Ecto neural progenitor cell (in vitro differentiated cells): ENCODE results near the gene AFF4.
"Not testable (repeated sequence)": the region's sequence is repeated elsewhere in the genome, so short reads cannot be mapped to it uniquely, and the experiment has no call there.

Source experiments
- DNase-seq: peaks from one replicate; pipeline ENCODE4 v3.0.0-alpha.2; 2018; ENCODE audit warnings: low spot score

AFF4 gene

DNA sequence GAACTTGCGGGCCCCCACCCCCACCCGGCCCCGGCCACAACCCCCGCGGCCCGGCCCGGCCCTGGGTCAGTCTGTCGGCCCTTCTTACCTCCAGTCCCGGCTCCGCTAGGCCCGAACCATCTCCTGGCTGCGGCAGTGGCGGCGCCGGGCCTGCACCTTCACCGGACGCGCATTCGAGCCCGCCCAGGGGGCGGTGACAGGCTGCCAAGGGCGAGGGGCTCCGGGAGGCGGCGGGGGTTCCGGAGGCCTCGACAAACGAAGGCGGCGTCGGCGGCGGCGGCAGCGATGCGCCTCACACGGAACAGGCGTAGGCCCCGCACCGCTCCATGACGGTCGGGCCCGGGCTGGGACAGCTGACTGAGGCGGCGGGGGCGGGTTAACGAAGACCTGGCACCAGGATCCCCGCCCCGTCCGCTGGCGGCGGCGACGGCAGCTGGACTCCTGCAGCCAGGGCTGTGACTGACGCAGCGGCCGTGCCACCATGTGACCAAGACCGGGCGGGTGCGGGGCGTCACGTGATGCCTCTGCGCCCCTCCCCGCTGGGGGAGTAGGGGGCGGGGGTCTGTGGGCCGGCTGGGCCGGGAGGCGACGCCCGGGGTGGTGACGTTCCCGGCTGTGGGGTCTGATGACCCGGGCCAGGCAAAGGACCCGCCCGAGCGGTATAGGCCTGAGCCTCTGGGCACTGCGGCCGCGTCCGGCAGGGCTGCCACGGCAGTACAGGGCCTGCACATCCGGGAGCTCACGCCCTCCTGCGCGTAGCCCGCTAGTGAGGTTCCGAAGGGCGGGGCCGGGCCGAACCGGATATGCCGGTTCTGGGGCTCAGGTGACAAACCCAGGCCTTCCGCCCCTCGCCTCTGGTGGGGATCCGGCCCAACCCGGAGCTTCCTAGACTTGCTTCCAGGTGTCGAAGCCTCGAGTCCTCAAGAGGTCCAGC is at the start of gene AFF4:
AFF4 (minus strand) TSS at position 464 of the 934 bp plus-strand sequence. CDS start 26,445 bp downstream, outside the sequence.
- DNase-seq = peak; percentile 98

DNA sequence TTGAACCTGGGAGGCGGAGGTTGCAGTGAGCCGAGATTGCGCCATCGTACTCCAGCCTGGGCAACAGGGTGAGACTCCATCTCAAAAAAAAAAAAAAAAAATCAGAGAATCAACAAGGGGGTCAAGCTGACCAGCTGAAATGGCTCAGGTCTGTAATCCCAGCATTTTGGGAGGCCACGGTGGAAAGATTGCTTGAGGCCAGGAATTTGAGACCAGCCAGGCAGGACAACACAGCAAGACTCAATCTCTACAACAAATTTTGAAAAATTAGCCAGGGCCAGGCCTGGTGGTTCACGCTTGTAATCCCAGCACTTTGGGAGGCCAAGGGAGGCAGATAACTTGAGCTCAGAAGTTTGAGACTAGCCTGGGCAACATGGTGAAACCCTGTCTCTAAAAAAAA is 45.0 kb upstream of the AFF4 start:
- DNase-seq = not testable (repeated sequence)

DNA sequence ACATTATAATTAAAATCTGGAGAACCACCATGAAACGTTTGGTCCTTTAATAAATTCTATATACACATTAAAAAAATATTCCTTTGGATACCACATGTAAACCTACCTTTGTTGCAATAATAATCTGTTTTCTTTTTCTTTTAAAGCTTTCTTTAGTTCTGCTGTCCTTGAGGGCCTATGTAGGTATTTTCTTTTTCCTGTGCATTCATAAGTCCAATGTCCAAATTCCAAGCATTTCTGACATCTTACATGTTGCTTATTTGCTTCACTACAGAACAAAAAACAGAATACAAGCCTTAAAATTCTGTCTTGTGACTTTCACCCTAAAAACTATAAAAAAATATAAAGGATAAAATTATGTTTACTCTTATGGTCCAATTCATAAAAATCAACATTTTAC is 43.2 kb upstream of the AFF4 start:
- no peak for DNase-seq

DNA sequence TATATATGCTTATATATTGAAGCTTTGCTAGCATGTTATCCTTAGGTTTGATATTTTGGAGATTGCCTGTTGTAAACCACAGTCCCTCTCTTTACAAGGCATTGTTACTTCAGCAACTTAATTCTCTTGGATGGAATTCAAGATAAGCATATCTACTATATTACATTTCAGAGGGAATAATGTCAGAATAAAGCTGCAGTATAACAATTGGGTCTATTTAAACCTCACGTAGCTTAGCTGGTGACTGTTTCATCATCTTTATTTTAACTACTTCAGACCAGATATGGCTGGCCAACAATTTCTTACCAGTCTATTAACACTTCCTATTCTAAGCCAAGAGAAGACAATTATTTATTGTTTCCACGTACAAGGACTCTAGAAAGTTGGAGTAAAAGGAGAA is 35.8 kb upstream of the AFF4 start:
- DNase-seq = no peak

- no peak for DNase-seq
Observed at GRCh38 chr5:132998556-132998955, 35.1 kb upstream of the AFF4 start.

DNA sequence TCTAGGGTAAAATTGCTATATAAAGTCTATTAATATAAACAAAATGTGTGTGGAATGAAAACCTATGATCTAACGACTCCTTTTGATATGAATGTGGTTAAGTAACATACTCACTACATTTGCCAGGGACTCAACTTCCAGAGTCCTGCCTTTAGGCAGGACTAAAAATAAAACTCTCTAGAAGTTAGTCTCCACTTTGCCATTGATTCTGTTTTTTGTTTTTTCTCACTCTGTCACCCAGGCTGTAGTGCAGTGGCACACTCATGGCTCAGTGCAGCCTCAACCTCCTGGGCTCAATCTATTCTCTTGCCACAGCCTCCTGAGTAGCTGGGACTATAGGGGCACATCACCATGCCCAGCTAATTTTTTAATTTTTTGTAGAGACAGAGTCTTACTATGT is 32.9 kb upstream of the AFF4 start:
- no peak for DNase-seq

- no peak for DNase-seq
Observed at GRCh38 chr5:132987531-132988408, 24.3 kb upstream of the AFF4 start.

DNA sequence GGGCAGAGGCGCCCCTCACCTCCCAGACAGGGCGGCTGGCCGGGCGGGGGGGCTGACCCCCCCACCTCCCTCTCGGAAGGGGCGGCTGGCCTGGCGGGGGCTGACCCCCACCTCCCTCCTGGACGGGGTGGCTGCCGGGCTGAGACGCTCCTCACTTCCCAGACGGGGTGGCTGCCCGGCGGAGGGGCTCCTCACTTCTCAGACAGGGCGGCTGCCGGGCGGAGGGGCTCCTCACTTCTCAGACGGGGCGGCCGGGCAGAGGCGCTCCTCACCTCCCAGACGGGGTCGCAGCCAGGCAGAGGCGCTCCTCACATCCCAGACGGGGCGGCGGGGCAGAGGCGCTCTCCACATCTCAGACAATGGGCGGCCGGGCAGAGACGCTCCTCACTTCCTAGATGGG is 19.5 kb upstream of the AFF4 start:
- not testable (repeated sequence) for DNase-seq

DNA sequence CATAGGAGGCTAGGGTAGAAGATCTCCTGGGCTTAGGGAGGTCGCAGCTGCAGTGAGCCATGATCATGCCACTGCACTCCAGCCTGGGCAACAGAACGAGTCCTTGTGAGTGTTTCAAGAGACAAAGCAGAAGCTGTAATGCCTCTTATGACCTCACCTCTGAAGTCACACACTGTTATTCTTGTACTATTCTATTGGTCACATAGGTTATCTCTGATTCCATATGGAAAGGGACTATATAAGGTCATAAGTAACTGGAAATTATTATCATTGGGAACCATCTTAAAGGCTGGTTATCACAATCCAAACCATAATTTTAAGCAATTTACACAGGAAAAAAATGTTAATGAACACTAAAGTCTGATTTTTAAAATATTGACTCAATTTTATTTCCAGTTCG is 17.9 kb upstream of the AFF4 start:
- no peak for DNase-seq

- DNase-seq = no peak
Observed at GRCh38 chr5:132979976-132980375, 16.5 kb upstream of the AFF4 start.

DNA sequence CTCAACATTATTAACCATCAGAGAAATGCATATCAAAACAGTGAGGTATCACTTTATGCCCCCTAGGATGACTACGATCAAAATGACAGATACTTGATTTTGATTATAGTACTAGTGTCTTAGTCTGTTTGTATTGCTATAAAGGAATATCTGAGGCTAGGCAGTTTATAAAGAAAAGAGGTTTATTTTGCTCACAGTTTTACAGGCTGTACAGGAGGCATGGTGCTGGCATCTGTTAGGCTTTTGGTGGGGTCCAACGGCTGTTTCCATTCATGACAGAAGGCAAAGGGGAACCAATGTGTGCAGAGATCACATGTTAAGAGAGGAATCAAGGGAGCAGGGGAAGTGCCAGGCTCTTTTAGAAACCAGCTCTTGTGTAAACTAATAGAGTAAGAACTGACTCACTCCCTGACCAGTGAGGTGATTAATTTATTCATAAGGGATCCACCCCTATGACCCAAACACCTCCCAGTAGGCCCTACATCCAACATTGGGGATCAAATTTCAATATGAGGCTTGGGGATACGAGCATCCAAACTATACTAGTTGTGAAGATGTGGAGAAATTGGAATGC is 16.0 kb upstream of the AFF4 start:
- no peak for DNase-seq

GRCh38 chr5:132976852-132977251 is 13.4 kb upstream of the AFF4 start:
- no peak for DNase-seq

DNA sequence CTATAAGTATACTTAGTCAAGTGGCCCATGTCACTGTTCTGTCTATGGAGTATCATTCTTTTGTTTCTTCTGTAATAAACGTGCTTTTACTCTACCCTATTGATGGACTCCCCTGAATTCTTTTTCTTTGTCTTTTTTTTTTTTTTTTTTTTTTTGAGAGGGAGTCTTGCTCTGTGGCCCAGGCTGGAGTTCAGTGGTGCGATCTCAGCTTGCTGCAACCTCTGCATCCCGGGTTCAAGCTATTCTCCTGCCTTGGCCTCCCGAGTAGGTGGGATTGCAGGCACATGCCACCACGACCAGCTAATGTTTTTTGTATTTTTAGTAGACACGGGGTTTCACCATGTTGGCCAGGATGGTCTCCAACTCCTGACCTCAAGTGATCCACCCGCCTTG is 9.0 kb upstream of the AFF4 start:
- not testable (repeated sequence) for DNase-seq

DNA sequence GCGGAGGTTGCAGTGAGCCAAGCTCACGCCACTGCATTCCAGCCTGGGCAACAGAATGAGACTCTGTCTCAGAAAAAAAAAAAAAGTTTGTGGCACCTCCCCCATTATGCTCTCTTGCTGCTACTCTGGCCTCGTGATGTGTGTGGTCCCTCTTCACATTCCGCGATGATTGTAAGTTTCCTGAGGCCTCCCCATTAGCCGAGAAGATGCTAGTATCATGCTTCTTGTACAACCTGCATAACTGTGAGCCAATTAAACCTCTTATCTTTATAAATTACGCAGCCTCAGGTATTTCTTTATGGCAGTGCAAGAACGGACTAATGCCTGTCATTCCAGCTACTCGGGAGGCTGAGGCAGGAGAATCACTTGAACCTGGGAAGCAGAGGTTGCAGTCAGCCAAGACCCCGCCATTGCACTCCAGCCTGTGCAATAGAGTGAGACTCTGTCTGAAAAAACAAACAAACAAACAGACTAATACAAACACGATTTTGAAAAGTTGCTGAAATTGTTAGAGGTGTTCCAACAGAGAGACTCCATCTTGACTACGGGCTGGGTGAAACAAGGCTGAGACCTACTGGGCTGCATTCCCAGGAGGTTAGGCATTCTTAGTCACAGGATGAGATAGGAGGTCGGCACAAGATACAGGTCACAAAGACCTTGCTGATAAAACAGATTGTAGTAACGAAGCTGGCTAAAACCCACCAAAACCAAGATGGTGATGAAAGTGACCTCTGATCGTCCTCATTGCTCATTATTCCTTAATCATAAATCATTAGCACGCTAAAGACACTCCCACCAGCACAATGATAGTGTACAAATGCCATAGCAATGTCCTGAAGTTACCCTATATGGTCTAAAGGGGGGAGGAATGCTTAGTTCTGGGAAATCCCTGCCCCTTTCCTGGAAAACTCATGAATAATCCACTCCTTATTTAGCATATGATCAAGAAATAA is 8.3 kb upstream of the AFF4 start:
- no peak for DNase-seq

- DNase-seq = no peak
Observed at GRCh38 chr5:132965120-132965519, 1.7 kb upstream of the AFF4 start.

DNA sequence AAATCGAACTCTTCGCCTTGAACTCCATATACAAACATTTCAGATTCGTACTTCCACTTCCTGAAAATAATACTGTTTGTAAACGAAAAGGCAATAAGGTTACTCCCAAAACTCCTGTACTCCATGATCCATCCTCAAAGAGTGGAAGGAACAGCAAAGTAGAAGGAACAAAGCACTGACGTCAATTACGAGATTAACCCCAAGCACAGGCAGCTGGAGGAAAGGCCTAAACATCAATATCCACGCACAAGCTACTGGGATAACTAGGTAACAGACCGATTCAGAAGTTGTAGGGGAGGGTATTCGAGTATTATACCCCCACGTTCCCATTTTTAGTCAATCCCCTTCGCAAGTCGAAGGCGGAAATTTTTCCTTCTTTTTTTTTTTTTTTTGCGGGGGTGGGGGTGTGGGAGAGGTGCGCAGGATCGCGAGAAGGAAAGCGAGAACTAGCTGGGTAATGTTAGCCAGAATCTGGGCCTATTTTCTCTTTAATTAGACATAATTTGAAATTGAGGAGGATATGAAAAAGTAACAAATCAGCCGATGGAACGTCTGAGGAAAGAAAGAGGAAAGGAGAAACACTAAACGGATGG is 909 bp downstream of the AFF4 start:
- DNase-seq = no peak

DNA sequence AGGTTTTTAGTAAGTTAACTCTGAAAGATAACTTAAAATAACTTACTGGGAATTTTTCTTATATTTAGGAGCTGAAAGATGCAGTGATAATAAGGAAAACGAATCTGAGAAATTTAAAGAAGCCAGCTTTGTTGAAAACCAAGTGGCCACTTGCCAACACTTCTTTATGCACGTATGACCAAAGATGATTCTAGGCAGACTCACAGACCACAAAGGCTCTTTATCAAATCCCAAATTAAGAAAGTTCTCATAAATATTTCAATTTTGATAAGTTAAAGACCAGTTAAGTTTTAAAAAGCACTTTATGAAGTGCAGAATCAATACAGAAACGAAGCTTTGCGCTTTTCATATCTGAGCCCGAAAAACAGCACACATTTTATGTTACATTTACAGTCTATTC is 1.5 kb downstream of the AFF4 start:
- no peak for DNase-seq

GRCh38 chr5:132961123-132961815 is 2.2 kb downstream of the AFF4 start:
- DNase-seq = not testable (repeated sequence)

DNA sequence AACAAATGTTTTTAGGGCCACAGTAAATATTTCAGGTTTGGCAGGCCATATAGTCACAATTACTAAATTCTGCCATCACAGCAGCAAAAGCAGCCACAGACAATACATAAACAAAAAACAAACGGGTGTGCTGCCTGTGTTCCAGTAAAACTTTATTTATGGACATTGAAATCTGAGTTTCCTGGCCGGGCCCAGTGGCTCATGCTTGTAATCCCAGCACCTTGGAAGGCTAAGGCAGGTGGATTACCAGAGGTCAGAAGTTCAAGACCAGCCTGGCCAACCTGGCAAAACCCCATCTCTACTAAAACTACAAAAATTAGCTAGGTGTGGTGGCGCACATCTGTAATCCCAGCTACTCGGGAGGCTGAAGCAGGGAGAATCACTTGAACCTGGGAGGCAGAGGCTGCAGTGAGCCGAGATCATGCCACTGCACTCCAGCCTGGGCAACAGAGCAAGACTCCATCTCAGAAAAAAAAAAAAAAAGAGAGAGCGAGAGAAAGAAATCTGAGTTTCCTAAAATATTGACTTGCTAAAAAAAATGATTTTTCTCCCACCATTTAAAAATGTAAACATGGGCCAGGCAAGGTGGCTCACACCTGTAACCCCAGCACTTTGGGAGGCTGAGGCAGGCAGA is 7.2 kb downstream of the AFF4 start:
- DNase-seq = not testable (repeated sequence)

DNA sequence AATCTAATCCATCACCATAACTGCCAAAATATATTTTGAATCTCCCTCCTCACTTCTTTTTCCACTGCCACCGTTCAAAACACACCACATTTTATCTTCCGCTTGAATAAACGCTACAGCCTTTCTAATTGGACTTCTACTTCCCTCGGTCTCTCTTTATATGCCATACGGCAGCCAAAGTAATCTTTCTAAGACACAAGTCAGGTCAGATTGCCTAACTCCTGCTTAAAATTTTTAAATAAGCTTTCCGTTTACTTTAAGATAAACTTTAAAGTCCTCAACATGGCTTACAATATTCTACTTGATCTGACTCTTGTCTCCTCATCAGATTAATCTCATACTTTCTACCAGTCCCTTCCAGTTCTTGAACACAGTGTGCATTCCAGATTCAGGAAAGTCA is 9.7 kb downstream of the AFF4 start:
- DNase-seq = no peak
